Stimulated activated CD8-positive, alpha-beta memory T cell treated with anti-CD3 and anti-CD28 coated beads, Interleukin-7, amount 100 ng/mL, for 1 hour (primary cell): ENCODE data around the gene FNDC8.
"Not testable (repeated sequence)": the region's sequence is repeated elsewhere in the genome, so short reads cannot be mapped to it uniquely, and the experiment has no call there.

Experiments
- DNase-seq, 2 donors: peaks; one replicate each; pipeline ENCODE4 v3.0.0-alpha.2; 2020; ENCODE audit warnings: low read depth in 2 of 2

FNDC8 gene

DNA sequence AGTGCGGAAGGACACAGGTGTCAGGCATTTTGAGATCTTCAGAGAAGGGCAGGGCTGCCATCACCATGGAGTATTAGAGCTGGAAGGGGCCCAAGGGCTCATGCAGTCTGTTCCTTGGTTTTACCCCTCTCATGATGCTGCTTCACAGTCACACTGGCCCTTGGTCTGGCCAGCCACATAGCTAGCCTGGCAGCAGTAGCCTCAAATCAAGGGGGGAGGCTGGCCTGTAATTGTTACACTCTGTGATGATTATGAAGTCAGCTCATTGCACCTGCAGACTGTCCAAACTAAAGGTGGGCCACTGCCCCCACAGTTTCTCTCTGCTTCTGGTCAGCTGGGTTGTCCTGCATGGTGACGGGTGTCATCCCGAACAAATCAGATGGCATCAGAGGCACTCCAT lies at the start of gene FNDC8:
Gene FNDC8 (plus strand): TSS at position 301 of the 400 bp plus-strand sequence. CDS start 79 bp downstream, at position 380.
- DNase-seq = no peak

DNA sequence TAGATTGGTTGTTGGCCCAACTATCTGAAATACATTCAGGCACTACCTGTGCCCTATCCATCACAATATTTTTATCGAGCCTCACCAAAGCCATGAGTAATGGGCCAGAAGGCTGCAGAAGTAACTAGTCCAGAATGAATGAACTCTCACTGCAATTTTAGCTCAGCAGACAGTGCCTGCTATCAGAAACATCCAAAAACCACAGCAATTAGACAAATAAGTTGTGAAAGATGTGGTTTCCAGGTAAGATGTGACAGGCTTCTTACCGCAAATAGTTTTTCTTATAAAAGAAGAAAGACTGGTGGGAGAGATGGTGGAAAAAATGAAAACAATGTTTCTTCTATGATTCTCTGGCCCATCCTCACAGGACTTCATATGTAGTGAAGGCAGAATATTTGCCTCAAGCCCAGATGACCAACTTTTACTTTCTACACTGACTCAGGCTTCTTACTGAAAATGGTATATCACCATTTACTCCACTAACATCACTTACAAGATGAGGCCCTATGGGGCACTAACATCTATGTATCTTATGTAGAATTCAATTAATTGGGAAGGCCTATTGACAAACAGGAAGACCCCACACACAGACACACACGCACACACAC lies 48.1 kb upstream of the FNDC8 start:
- no peak for DNase-seq

DNA sequence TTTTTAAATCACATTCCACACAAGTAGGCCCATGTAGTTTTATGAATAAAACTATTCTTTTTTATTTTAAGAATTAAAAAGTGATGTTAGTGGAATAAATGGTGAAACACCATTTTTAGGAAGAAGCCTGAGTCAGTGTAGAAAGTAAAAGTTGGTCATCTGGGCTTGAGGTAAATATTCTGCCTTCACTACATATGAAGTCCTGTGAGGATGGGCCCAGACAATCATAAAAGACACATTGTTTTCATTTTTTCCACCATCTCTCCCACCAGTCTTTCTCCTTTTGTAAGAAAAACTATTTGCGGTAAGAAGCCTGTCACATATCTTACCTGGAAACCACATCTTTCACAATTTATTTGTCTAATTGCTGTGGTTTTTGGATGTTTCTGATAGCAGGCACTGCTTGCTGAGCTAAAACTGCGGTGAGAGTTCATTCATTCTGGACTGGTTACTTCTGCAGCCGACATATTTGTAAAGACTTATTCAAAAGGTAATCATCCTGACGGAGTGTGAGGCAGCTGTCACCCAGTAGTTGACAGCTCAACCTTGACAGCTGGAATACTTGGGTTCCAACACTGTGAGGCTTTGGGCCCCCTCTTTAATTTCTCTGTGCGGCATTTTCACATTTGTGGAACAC lies 47.3 kb upstream of the FNDC8 start:
- DNase-seq = no peak

DNA sequence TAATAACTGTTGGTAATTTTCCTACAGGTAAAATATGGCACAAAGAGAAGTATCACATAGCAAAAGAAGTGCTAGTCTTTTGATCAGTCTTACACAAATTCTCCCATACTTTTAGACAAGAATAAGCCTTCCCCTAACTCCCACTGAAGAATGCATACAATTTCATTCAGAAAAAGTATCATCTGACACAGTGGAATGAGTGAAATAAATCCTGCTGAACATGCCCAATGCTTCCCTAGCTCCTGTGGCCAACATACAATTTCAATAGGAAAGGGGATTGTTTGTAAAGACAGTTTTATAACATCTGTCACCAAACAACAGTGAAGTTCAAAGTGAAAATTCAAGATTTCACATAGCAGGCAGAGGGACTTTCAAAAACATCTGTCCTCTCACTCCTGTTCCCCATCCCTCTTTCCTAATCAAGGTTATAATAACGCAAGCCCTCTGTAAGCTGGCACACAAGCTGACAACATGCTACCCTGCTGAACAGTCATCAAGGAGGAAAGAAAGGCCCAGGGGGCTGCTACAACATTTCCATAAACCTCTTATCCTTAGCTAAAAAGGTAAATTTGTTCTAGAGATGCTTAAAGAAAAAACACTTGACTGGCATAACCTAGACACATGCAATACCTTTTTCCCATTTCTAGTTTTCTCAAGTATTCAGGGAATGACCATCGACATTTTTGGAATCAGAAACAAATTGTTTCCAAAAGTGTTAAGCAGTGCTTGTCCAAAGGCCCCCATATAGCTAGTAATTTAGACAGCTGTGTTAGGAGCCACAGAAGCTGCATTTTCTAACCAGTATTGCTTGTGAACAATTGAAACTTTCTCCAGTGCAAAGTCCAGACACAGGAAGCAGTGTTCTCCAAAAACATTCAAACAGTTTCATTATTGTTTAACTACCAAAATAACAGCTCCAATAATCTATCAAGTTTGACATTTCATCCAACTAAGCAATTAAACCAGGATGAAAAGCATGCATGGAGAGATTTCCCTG lies 46.4 kb upstream of the FNDC8 start:
- no peak for DNase-seq

DNA sequence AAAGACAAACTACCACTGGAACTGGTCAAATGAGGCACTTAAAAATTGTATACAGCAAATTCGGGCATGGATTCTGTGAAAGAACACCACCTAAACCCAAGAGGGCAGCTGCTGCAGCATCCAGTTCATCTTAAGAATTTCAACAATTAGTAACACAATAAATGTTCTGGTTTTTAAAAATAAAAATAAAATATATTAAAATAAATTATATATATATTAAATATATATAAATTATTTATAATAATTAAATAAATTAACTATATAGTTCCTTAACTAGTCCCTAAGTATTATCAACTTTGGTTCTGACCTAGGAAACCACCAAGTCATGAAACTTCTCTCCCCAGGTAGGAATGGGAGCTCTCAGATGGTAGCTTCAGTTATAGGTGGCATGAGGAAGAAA lies 44.5 kb upstream of the FNDC8 start:
- no peak for DNase-seq

DNA sequence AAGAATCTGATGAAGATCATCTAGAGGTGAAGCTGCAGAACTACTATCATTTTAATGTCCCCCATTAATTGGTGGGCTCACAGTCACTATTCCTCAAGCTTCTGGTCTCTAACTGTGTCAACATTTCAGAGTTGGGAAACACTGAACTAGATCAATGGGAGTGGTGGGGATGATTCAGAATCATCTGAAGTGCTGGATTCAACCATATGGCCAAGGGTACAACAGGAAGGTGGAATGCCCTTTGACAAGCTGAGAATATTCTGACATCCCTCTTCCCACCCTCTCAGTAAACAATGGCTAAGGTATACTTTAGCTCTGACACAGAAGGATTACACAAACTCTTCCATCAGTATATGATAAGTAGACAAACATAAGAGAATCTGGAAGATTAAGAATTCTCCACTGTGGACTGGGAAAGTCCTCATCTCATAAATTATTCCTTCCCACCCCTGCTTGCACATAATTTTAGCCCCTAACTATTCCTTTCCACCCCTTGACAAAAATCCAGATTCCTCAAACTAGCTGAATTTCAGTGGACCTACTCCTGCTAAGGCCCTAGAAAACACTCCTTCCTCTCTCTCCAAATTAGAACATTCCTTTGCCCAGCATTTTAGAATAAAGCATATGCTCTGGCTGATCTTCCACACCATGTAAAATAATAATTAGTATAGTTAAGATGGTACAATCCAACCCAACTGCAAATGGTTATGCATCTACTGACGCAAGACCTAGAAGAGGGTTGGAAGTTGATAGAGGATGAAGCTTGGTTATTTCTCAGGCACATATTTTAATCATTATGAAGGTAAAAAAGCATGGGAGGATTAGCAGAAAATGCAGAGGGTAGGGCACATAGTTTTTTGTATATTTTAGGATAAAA lies 41.6 kb upstream of the FNDC8 start:
- no peak for DNase-seq

DNA sequence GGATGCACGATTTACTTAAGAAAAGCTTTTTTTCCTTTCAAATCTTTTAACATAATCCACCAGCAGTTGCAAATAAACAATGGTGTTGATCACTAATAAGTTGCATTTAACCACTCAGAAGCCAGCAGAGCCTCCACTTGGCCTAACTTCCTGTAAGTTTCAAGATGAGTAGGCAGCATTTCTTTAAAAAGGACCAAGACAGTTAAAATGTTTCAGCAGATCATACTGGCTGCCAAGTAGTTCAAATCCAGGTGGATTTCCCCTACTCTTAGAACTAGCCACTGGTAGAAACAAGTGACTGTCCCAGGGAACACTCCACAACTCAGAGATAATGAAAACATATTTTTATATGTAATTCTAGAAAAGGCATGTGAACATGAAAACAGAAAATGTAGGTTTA lies 40.9 kb upstream of the FNDC8 start:
- no peak for DNase-seq

DNA sequence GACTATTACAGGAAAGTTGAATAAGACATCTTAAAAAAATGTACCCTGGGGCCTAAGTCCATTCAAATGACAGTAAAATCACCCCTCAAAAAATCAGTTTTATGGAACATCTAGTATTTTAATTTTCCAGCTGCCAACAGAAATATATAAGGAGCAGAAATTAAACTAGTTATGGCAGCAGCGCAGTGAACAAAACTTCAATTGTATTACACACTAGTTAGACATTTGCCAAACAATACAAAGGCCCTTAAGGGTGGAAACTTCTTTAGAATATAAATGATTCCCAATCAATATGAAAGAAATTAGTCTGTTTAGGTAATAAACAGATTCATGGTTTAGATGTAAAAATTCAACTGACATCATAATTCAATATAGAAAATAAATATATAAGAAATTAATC lies 39.8 kb upstream of the FNDC8 start:
- no peak for DNase-seq

DNA sequence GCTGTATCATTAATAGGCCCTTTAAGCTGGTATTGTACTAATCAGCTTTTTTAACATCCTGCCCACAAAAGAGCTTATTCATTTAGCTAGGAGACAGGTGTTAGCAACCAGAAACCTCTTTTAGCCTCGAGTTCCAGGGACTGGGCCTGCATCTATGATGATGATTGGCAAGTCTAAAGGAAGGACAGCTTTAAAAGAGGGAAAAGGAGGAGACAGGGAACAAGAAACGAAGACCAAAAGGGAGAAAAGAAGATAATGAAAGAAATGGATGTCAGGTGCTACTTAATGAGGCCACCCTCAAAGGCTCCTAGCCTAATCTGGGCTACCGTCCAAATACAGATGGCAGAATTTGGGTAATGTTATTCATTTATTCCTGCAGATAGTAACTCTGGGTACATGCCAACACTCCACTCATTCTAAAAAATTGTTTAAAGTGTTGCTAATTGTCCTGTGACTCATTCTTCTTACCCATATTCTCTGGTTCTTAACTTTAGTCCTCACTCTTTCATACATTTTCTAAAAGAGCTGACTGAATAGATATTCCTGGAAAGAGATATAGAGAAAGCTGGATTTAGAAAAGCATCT lies 39.2 kb upstream of the FNDC8 start:
- no peak for DNase-seq

DNA sequence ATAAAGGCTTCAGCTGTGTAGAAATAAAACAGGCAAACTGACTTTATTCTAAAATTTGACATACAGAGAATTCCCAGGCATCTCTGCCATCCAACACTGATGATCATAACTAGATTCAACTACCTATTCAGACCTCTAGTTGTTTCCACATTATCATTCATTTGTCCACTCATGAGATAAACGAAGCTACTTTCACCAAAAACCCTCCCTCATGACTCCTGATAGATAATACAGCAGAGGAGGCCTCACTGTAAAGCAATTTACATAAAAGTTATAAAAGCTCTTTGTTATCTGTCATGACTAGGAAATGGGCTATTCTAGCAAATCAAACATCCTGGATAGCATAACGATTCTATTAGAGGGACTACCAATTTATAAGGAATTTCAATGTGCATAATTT lies 38.3 kb upstream of the FNDC8 start:
- no peak for DNase-seq

DNA sequence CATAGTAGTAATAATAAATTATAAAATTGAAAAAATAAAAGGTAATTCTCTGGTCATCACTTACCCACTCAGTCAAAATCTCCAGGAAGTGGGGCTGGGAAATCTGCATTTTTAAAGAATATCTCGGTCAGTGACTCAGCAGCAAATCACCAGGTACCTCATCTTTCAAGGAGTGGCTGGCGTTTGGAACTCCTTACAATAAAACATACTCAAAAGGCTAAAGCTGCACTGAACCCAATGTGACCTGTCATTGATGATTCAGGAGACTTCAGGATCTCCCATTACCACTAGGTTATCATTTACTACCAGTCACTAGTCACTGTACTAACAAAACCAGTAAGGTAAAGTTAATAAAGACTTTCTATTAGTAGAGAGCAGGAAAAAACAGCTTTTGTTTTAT lies 36.4 kb upstream of the FNDC8 start:
- DNase-seq = no peak

DNA sequence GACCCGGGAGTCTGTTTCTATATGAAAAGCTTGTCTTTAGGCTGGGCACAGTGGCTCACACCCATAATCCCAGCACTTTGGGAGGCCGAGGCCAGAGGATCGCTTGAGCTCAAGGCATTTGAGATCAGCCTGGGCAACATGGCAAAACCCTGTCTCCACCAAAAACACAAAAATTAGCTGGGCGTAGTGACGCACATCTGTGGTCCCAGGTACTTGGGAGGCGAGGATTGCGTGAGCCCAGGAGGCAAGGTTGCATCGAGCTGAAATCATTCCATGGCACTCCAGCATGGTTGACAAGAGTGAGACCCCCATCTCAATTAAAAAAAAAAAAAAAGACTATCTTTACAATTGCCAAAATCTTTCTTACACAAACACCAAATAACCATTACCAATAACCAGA lies 35.3 kb upstream of the FNDC8 start:
- no peak for DNase-seq

DNA sequence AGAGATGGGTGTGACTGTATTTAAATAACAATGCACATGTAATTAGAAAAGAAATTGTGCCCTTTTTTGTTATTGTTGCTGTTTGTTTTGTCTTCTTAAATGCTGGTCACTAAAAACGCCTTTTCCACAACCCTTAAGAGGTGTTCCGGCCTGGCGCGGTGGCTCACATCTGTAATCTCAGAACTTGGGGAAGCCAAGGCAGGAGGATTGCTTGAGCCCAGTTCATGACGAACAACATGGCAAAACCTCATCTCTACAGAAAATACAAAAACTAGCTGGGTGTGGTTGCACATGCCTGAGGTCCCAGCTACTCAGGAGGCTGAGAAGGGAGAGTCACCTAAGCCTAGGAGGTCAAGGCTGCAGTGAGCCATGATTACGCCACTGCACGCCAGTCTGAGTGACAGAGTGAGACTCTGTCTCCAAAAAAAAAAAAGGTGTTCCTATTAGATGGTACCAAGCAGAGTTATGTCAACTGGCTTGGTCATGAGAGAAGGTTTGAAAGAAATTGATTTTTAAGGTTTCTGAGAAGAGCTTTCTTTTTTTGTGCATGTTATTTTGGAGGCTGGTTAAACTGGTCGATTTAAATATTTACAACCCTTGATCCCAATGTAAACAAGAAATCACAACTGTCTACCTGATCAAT lies 34.4 kb upstream of the FNDC8 start:
- no peak for DNase-seq

DNA sequence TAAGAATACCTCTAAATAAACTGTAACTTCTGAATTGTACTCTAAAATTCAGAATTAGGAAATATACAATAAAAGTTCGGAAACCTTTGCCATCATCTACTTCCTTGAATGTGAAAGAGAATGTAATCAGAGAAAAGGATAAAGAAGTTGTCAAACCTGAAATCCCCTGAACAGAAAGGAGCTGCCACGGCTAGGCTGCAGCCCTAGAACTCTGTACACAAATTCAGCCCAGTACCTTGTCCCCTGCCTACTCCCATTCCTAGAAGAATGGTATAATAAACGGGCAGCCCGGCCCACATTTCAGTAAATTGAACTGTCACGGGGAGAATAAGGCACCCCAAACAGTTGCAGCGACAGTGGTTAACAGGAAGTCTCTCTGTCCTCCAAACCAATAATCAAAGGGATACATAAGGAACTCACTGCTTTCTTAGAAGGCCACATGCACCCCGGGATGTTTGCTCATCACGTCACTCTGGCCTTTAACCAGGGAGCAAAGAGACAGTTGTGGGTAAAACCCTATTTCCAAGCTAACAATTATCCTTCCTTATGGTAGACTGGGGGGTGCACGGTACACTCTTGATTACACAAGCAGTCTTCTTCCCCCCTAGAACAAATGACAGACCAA lies 33.6 kb upstream of the FNDC8 start:
- no peak for DNase-seq

DNA sequence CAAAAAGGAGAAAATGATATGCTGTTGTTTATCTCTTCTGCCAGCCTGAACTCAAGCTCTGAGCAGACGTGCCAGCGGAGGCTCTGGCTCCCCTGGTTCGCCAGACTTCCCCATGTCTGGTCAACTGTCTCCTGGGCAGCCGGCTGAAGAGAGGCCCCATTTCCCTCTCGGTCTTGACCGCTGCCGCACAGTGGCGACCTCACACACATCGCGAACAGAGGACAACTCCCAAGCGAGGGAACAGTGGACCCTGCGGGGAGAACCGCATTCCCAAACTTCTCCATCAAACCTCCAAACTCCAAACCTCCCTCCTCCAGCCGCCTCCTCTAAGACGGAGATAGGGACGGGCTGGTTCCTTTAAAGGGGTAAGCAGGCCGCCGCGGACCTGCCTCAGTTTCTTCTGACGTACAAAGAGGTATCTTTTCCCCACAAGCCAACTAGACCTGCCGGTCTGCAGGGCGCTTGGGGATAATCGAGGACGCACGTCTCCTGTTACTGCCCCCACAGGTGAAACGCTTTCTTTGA lies 33.0 kb upstream of the FNDC8 start:
- no peak for DNase-seq

DNA sequence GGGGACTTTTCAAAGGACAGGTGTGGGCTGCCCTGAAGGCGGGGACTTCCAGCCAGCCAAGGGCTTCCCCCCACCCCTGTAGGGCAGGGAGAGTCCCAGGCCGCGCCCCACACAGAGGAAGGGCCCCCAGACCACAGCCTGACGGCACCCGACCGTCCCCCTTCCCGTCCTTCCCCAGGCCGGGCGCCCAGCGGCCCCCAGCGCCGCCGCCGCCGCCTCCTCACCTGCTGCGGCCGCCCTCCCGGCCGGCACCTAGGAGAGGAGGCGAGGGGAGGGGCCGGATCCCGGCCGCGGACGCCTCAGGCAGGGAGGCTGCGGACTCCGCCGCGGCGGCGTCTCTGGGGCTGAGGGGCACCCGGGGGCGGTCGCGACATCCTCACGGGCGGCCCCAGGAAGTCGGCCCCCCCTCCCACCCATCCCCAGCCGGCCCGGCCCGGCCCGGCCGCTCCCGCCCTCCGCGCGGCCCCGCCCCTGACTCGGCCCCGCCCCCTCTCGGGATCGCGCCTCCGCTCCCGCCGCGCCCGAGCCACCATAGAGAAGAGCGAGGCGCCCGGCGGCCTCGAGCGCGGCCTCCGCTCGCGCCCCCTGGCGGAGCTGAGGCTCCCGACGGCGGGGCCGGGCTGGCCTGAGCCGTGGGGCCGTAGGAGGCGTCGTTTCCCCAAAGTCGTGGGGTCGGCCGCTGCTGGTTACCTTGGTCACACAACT lies 32.4 kb upstream of the FNDC8 start:
- peak; percentile 84 to 86 for DNase-seq

DNA sequence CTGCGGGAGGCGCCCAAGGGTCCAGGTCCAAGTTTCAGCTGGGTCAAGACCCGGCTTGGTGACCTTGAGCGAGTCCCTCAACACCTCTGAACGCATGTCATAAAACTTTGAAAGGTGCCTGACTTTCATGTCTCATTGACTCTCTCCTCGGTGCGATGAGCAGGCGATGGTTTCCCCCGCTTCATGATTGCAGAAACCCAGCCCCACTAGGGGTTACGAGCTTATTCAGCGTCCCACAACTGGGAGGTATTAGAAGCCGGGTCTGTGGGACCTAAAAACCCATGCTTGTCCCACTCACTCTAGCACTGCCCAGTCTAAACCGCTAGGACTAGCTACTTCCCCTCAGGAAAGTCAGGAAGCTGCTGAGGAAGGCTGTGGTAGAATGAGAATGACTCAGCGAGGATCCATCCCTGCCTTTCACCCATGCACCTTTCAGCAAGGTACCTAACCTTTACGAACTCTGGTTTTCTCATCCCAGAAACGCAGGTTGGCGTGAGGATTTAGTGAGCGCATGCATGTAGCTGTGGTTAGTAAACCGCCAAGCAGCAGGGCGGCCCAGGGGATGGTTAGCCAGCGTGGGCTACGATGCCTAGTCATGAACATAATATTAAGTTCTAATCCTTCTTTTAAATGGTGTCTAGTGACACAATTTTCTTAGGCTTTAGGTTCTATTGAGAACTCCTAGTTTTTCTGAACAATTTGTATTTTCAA lies 31.7 kb upstream of the FNDC8 start:
- DNase-seq = no peak

DNA sequence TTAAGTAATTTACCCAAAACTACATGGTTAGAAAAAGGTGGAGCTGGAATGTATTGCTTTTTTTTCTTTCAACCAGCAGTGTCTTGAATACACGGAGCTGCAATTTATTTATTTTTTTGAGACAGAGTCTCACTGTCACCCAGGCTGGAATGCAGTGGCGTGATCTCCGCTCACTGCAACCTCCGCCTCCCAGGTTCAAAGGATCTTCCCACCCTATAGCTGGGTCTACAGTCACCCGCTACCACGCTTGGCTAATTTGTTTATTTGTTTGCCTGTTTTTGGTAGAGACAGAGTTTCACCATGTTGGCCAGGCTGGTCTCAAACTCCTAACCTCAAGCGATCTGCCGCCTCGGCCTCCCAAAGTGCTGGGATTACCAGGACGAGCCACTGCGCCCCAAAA lies 30.7 kb upstream of the FNDC8 start:
- DNase-seq = not testable (repeated sequence)

DNA sequence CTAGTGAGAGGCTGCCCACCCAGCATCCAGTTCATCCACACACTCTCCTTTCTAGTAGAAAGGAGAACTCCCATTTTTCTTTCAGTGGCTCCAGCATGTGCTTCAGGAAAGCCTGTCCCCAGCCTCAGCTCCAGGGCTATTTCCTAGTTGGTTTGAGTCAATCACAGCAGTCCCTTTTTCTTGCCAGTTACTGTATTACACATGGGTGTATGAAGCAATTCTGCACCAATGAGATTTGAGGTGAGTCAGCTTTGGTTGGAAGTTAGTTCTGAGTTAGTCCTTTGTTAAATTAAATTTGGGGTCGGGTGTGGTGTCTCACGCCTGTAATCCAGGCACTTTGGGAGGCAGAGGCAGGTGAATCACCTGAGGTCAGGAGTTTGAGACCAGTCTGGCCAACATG lies 26.5 kb upstream of the FNDC8 start:
- no peak for DNase-seq
